Measurements from ENCODE around the gene CENPM.

The CENPM gene

GRCh38 chr22:41931701-41932269, 15.2 kb downstream of the CENPM start:
- DNase-seq (ENCODE audit: low spot score): no peak

DNA sequence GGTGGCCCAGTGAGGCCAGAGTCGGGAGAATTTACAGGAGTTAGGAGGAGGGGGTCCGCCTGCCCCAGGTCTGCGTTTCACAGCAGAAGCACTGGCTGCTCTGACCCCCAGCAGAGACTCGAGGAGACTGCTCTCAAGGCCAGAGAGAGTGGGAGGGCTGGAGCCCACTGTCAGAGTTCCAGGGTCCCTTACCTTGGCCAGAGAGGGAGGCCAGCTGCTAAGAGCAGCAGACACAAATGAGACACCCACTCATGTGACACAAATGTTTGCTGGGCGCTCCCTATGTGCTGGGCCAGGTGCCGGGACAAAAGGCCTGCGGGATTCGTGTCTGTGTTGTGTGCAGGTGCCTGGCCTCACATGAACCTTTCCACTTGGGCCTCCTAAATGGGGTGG, 17.5 kb downstream of the CENPM start:
- DNase-seq (ENCODE audit: low spot score): no peak

DNA sequence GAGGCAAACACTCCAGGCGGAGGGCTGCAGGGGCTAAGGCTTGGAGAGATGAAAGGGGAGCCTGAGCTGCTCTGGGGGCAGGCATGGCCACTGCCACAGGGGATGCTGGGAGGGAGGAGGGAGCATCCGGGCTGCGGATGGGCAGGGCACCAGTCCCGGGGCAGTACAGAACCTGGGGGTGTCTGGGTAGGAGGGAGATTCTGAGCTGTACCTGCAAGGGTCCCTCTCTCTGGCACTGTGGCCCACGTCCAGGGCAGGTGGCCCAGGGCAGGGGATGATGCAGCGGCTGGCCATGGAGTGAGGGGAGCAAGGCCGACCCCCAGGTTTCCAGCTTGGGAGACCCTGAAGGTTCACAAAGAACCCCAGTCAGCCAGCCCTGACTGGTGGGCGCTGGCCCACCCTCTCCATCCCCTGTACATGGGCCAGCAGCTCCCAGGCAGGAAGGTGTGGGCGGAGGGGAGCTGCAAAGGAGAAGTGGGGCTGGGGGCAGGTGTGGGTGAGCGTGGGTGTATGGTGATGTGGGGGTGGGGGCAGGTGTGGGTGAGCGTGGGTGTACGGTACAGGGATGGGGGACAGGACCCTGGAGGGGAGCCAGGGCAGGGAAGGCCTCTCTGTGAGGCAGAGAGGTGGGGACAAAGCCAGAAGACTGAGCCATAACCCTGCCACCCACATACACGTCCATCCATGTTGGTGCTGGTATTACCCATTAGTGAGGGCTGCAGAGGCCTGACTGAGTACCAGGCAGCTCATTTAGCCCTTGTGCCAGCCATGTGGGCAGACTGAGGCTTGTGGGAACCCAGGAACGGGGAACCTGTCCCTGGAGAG, 18.1 kb downstream of the CENPM start:
- no peak for DNase-seq (ENCODE audit: low spot score)

- no peak for DNase-seq (ENCODE audit: low spot score)
These were observed 19.1 kb downstream of the CENPM start for GRCh38 chr22:41927813-41928212.

- peak; percentile 68 for DNase-seq (ENCODE audit: low spot score)
These were observed 21.0 kb downstream of the CENPM start for GRCh38 chr22:41925783-41926460.

- no peak for DNase-seq (ENCODE audit: low spot score)
These were observed 23.2 kb downstream of the CENPM start for GRCh38 chr22:41923595-41924276.

- no peak for DNase-seq (ENCODE audit: low spot score)
These were observed 23.9 kb downstream of the CENPM start for GRCh38 chr22:41922940-41923594.

GRCh38 chr22:41922328-41922727, 24.6 kb downstream of the CENPM start:
- no peak for DNase-seq (ENCODE audit: low spot score)

GRCh38 chr22:41920271-41920976, 26.5 kb downstream of the CENPM start:
- no peak for DNase-seq (ENCODE audit: low spot score)

GRCh38 chr22:41919357-41920224, 27.4 kb downstream of the CENPM start:
- DNase-seq (ENCODE audit: low spot score): no peak

GRCh38 chr22:41917903-41918791, 28.8 kb downstream of the CENPM start:
- no peak for DNase-seq (ENCODE audit: low spot score)

GRCh38 chr22:41917375-41917902, 29.5 kb downstream of the CENPM start:
- no peak for DNase-seq (ENCODE audit: low spot score)

GRCh38 chr22:41916745-41917358, 30.1 kb downstream of the CENPM start:
- no peak for DNase-seq (ENCODE audit: low spot score)

DNA sequence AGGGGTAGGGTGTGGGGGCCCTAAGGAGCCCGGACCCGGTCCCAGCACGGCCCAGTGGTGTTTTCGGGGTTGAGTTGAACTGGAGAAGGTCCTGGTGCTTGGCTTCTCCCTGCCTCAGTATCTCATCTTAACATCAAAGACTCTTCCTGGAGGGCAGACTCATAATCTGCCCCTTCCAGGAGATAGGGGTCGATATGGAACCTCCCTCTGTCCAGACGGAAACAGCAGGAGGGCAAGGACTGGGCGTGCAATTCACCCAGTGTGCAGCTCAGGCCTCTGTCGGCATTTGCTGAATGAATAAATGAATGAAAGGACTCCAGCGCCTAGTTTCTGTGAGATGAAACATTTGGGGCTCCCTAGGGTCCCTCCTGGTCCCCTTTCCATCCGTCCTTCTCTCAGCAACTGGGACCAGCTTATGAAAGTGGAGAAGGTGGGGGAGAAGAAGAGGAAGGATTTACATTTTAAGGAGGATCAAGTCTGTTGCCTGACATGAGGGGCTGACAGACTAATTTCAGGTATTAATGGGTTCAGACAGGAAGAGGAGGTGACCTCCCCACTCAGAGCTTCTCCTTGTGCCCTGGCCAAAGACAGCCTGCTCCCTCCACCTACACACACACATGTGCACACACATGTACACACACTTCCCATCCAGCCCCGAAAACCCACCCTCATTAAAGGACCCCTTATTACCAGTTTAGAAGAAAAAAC, 31.0 kb downstream of the CENPM start:
- DNase-seq (ENCODE audit: low spot score): no peak

GRCh38 chr22:41915035-41915785, 31.7 kb downstream of the CENPM start, which contains the start of gene SHISA8:
Gene SHISA8 (minus strand): TSS chr22:41915074. CDS start chr22:41914667, 407 bp downstream.
- peak; percentile 54 for DNase-seq (ENCODE audit: low spot score)

DNA sequence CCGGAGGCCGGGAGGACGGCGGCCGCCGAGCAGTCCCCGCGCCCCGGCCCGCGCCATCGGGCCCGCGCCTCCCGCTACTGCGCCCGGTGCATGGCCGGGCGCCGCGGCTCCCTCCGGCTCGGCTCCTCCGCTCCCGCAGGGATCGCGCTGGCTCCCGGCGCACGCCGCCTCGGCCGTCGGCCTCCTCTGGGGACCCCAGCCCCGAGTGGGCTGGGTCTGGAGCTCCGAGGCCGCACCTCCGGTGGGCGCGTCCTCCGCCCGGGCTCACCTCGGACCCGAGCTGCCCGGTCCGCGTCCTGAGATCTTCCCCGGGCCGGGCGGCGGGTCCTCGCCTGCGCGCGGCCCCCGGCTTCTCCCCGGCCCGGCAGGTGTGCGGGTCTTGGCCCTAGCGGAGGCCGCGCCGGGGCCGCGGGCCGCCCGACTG, 32.3 kb downstream of the CENPM start:
- DNase-seq (ENCODE audit: low spot score): no peak
